NCI-H128 (cell line): ENCODE measurements around the gene MRPL22.
"Not testable (repeated sequence)": the region's sequence is repeated elsewhere in the genome, so short reads cannot be mapped to it uniquely, and the experiment has no call there.

ENCODE experiments used
- DNase-seq: peaks from one replicate; lab custom pipeline; 2025; ENCODE audit not compliant: unreplicated experiment; lab: John Stamatoyannopoulos, UW

The MRPL22 gene

DNA sequence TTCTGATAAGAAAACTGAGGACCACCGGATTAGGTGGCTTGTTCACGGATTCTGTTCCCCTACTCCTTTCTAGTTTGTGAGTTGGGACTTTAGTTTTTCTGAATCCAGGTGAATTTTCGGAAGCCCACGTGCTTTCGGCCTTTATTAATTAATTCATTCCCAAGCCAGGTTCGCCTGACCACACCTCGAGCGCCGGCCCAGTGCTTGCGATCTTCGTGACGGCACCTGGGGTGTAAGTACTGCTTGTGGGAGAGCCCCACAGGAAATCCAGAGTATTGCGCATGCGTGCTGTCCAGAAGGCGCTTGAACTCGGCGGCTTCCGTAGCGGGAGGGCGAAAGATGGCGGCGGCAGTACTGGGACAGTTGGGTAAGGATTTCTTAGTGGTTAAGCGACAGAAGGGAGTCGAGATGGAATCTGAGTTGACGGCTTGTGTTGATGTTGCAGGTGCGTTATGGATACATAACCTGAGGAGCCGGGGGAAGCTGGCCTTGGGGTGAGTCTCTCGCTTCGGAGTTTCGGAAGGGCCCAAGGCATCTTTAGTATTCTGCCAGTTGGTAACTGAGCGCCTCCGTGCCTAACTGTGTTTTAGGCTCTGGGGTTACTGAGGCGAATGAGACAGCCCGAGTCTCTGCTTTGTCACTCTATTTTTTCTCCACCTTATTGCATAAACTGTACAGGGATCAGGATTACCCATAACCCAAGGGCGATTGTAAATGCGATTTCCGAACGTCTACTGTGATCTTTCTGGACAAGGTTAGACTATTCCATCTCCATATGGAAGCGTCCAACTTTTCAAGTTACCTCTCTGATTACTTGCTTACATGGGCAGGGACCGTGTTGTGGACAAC is at the start of gene MRPL22:
TSS of gene MRPL22 (plus strand) at position 302 of the 849 bp plus-strand sequence. CDS start at position 340, 38 bp downstream.
- DNase-seq = peak; percentile 81

DNA sequence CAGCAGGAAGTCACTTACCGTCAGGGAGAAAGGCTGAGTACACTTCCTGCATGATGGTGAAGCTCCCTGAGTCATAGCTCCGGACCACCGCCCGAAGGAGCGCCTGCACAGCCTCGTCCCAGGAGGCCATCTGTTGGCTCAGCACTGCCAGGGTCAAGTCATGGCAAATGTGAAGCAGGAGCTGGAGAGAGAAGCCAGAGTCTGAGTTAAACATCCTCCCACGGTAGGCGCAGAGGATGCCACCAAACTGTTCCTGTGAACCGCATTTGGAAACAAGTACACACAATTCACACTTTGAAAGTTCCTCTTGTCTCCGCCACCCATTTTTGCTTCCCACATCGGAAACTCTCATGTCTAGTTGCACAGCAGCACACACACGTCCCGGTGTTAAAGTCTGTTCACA is 48.5 kb upstream of the MRPL22 start:
- DNase-seq = no peak

DNA sequence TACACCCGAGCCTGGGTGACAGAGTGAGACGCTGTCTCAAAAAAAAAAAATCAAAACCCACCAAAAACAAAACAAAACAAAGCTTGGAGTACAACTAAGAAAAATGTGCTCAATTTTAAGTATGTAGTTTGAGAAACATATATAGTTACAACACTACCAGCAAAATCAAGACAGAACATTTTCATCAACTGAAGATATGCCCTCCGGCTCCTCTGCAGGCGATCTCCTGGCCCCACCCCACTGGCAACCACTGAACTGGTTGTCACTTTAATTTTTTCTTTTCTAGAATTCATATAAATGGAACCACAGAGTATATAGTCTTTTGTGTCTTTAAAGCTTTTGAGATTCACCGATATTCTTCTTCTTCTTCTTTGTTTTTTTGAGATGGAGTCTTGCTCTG is 47.5 kb upstream of the MRPL22 start:
- no peak for DNase-seq

DNA sequence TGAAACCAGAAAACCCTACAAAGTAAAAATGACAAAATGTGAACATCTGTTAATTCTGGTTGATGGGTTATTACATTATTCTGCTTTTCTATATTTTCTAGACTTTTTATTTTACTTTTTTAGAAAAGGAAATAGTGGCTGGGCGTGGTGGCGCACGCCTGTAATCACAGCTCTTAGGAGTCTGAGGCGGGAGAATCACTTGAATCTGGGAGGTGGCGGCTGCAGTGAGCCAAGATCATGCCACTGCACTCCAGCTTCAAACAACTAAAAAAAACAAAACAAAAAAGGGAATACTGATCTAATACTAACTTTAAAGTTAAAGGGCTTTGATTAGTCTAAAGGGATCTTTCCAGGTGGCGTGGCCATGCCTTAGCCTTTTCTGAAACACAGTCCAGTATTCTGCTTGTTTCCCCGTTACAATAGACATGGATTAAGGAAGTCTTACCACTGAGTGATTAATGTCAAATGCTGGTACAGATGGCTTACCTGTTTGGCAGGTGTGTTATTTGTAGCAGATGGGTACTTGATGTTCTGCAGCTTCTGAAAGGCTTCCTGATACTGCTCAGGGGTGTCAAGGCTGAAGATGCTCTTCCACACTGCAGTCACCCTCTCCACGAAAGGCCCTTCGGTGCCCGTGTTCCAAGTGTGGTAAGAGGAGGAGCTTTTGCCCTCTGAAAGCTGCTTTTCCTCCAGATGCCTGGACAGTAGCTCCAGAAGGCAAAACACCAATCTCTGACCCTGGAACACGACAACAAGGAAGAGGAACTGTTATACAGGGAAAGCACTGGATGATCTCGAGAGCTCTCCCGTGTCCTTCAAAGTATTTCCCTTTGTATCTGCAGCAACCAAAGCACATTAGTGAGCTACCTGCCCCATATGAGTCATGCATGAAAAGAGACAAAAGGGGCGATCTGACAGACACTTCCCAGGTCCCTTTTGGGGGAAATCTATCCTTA is 45.0 kb upstream of the MRPL22 start:
- DNase-seq = no peak

DNA sequence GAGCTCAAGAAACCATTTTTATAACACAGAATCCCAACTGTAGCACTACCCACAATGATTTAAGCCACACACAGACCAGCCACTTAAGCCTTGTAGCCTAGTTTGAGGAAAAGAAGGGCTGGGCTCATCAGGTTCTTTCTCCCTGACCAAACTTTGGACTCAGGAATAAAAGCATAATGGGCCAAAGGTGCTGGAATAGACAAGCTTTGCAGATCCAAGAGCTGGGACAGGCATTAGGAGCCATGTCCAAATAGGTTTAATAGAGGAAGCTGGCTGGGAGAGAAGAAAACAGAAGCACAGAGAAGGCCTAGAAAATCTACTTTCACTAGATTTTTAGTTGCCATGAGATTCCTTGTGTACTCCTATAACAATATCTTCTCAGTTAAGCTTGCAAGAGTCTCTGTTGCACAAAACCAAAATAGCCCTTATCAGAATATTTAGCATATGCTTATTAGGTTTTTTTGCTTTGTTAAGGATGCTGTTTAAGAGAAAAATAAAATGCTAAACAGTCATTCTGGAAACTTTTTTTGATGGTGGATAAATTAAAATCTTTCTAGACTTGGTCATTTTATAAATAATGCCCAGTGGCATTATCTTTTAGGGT is 44.2 kb upstream of the MRPL22 start:
- no peak for DNase-seq

DNA sequence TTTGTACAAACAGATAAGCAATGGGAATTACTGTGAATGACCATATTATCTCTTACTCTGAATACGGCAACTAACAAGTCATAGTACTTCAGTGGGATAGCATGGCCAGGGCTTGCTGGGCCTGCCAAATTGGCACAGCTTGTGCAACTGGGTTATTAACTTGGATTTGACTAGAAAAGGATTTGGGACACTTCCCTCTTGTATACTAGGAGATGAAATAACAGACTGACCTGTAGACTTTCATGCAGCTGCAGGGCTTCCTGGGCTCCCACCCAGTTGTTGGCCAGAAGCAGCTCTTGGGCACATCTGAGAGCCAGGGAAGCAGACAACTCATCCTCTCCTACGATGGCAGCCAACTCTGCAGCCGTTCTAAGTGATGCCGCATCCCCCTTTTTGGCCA is 42.7 kb upstream of the MRPL22 start:
- no peak for DNase-seq

DNA sequence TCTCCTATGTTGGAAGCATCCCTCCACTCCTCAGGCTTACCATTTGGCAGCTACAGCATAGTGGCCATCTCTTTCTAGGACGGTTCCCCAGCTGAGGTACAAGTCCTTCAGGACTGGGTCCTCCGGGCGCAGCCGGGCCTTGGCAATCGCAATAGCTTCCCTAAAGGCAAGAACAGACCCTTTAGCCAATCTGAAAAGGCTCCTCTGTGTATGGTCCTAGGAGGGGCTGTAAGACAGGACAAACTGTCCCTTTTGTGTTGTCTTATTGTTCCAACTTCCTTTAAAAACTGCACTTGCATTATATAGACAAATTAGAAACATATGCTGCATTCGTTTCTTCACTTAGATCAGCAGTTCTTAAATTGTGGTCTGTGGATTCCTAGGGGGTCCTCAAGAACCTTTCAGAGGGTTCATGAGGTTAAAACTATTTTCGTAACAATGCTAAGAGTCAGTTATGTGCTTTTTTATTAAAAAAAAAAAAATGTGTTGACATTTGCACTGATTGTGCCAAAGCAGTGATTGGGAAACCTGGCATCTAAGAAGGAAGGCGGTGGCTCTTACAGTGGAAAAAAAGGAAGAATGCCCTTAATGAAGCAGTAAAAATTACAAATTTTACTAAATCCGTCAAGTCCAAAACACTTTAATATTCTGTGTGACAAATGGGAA is 41.6 kb upstream of the MRPL22 start:
- no peak for DNase-seq

DNA sequence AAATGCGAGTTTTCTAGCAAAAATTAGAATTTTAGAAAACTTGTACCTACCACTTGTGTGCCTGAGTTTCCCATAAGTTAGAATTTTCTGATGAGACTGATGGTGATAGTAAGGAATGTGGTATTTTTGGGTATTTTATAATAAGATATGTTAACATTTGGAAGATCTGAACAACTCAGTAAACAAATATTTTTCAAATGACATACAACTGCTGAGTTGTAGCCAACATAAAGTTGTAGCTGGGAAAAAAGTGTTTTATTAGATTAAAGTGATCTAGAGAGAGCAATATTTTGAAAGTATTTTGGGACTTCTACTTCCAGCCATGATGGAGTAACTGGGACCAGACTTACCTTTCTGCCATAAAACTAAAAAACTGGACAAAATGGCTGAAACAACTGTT is 40.8 kb upstream of the MRPL22 start:
- DNase-seq = no peak

DNA sequence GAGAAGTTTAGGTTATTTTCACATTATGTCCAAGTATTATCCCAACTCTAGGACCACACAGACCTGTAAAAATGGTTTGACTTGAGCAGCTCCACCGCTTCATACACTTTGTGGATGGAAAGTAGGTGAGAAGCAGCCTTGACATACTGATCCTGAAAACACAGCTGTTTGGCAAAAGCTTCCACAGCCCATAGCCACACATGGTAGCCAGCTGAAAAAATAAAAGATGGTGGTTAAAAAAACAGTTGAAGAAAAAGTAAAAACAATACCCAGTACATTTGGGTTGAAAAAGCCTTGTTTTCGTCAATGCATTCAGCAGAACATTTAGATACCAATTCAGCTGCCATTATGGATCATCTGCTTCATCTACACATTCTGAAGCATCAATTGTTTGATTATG is 39.6 kb upstream of the MRPL22 start:
- DNase-seq = no peak

DNA sequence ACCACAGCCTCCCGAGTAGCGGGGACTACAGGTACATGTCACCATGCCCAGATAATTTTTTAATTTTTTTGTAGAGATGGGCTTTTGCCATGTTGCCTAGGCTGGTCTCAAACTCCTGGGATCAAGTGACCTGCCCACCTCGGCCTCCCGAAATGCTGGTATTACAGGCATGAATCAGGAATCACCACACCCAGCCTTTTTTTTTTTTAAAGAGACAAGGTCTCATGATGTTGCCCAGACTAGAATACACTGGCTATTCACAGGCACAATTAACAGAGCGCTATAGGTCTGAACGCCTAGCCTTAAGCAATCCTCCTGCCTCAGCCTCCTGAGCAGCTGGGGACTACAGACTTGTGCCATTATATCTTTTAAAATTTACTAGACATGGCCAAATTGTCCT is 39.0 kb upstream of the MRPL22 start:
- no peak for DNase-seq

DNA sequence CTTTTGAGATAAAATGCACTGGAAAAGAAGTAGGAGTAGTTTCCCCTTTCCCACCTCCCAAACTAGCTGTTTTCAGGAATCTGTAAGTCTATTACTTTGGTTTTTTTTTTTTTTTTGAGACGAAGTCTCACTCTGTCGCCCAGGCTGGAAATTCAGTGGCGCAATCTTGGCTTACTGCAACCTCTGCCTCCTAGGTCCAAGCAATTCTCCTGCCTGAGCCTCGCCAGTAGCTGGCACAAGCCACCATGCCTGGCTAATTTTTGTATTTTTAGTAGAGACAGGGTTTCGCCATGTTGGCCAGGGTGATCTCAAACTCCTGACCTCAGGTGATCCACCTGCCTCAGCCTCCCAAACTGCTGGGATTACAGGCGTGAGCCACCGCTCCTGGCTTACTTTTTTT is 35.3 kb upstream of the MRPL22 start:
- not testable (repeated sequence) for DNase-seq

DNA sequence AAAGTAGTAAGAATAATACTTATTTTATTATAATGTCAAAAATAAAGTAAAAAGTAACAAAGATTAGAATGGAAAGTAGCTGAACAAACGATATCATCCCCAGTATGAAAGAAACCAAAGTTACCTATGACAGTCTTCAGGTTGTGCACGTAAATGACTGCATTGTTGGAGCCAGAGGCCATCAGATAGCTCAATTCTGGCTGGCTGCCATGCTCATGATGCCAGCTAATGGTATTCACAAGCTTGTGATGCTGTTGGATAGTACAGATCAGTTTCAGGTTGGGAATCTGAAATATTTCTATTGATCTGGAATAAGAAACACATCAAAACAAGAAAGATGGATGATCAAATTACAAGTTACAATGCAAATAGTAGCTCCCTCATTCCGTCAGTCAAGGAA is 24.0 kb upstream of the MRPL22 start:
- DNase-seq = no peak

DNA sequence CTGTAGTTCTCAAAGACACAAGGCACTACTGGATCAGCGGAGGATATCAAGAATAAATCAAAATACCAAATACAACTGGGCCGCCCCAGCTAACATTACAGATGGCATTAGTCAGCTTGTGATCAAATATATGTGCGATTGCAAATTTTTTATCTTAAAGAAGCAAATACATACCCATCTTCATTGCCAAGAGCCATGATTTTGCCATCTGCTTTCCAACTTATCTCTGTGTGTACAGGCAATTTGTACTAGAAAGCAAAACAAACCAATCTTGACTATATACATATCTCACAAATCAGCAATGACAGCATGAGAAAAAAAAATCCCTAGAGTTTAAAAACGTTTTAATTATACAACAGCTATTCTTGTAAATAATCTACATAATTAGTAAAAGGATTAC is 23.1 kb upstream of the MRPL22 start:
- no peak for DNase-seq

DNA sequence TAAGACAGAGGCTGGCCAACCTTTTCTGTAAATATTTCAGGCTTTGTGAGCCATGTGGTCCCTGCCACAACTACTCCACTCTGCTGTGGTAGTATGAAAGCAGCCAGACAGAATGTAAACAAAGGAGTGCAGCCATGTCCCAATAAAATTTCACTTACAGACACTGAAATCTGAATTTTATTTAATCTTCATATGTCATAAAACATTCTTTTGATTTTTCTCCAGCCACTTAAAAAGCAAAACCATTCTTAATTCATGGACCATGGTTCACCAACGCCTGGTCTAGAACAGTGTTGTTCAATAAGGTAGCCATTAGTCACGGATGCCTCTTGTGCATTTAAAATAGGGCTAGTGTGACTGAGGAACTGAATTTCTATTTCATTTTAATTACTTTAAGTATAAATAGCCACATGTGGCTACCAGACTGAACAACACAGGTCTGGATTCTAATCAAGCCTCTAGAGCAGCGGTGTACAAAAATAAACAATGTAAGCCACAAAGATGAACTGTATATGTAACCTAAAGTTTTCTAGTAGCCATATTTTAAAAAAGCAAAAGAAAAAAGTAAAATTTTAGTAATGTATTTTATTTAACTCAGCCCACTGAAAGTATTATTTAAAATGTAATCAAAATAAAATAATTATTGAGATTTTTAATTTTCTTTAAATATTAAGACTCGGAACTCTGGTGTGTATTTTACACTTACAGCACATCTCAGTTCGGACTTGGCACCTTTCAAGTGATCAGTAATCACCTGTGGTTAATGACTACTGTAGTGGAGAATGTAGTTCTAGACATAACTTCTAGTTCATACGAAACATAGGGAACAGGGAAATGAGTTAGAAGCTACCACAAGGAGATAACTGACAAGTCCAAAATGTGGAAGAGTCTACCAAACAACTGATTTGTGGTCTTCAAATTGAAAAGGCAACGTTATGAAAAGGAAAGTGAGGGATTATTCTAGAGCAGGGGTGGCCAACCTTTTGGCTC is 17.1 kb upstream of the MRPL22 start:
- no peak for DNase-seq

DNA sequence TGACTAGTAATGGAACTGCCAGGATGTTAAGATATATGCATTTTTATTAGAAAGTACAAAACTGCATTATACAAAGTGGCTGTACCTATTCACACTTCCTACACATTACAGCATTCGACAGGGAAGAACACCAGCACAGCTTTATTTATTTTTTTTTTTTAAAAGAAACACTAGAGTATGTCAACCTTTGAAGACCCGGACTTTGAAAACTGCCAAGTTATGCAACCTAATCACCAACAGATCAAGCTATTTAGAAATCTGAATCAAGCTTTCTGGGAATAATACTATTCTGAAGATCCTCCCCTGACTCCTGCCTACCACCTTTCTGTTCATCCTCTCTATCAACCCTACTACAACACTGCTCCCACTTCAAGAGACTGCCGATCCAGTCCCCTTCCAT is 7.3 kb upstream of the MRPL22 start:
- no peak for DNase-seq

DNA sequence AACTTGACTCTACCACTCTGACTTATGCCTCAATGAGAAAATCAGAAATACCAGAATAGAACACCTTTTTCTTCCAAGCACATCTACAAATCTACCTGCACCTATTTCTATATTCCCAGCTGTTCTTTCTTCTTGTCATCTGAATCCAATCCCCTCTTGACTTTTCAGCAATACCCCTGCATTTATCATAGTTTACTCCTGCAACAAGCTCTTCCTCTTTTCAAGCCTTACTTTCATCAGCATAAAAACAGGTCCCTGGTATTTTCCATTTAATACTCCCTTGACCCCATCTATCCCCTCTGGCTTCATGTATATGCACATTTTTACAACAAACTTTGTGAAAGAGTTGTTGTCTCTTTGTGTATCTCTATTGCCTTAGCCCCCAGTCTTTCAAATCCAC is 6.0 kb upstream of the MRPL22 start:
- DNase-seq = no peak

DNA sequence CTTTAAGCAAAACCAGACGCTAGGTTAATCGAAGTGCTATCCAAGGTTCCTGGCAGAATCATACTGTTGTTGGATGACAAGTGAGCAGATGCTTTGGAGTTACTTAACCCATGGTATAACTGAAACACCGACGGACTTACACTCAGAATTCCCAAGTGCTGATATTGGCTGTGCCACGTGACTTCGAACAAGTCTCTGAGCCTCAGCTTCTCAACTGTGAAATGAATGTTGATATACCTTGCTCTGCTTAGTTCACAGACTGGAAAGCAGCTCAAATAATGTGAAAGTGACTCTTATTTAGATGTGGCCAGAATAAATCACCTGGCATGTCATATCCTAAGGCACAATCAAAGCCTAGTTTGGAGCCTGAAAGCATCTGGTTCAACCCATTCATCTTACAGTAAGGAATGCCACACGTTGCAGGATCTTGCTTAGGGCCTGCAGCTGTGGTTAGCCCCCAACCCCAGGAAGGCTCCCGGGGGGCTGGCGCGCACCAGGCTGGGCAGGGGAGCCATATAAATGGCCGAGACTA is 3.6 kb upstream of the MRPL22 start:
- DNase-seq = no peak

DNA sequence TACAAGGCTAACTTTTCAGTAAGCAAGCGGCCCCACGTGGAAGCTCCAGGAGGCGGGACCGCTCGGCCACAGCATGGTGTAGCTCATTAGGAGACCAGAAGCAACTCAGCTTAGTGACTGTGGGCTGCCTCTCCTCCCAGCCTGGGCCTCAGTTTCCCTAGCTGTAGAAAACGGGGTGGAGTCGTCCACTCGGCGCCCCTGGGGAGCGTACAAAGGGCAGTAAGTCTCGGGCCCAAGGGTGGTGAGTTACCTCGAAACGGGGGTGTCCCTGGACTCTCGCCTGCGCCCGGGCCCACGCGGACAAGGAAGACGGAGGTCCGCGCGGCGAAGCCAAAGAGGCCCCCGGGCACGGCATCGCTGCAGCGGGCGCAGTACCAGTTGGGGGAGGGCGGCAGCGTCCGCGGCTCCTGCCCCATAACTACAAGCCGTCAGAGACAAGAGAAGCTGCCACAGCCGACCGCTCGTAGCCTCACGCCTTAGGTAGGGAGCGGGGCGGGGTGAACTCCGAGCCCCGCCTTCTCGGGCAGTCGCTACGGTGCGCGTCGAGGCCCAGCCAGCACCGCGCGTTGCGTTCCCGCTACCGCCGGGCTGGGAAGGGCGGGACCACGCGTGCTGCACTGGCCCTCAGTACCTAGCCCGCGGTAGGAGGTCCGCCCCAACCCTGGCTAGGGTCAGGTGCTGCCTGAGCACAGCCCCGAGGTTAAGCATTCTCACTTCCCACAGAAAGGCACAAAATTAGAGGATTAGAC is 3.0 kb upstream of the MRPL22 start, which contains the start of gene GEMIN5:
TSS of gene GEMIN5 (minus strand) at position 494 of the 749 bp plus-strand sequence. CDS start at position 416, 78 bp downstream.
- DNase-seq = peak; percentile 29

DNA sequence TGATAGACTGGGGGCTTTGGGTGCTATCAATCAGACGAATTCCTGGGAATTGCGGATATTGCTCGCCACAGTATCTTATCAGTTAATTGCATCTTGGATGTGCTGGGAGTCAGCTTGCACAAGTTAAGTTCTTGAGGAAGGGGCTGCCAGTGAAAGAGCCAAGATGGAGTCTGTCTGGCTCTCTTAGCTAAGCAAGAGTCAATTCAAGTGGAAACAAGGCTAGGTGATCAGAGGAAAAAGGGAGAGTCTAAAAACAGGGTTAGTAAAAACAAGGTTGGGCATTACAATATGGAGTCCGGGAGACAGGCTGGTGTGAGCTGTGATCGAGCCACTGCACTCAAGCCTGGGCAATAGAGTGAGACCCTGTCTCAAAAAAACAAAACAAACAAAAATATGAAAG is 1.5 kb upstream of the MRPL22 start:
- DNase-seq = not testable (repeated sequence)
